Stimulated activated CD8-positive, alpha-beta memory T cell treated with anti-CD3 and anti-CD28 coated beads, Interleukin-15, amount 100 ng/mL, for 1 hour (primary cell): ENCODE measurements around the gene COL4A6.

Experiments
- DNase-seq: peaks from one replicate; pipeline ENCODE4 v3.0.0-alpha.2; 2020; ENCODE audit warnings: low read depth

Gene COL4A6

GRCh38 chrX:108159028-108159670, 279.1 kb downstream of the COL4A6 start:
- no peak for DNase-seq

- no peak for DNase-seq
Measured at GRCh38 chrX:108157628-108158027, 280.6 kb downstream of the COL4A6 start.

- DNase-seq = no peak
Measured at GRCh38 chrX:108156934-108157466, 281.2 kb downstream of the COL4A6 start.

- no peak for DNase-seq
Measured at GRCh38 chrX:108156082-108156481, 282.1 kb downstream of the COL4A6 start.

- DNase-seq = no peak
Measured at GRCh38 chrX:108148524-108148923, 289.7 kb downstream of the COL4A6 start.

GRCh38 chrX:108138814-108139702, 299.2 kb downstream of the COL4A6 start:
- no peak for DNase-seq

GRCh38 chrX:108134724-108135123, 303.5 kb downstream of the COL4A6 start:
- DNase-seq = no peak

GRCh38 chrX:108132876-108133275, 305.3 kb downstream of the COL4A6 start:
- DNase-seq = no peak

- DNase-seq = no peak
Measured at GRCh38 chrX:108132034-108132433, 306.2 kb downstream of the COL4A6 start.

- DNase-seq = no peak
Measured at GRCh38 chrX:108131471-108131870, 306.8 kb downstream of the COL4A6 start.

- DNase-seq = no peak
Measured at GRCh38 chrX:108130889-108131288, 307.3 kb downstream of the COL4A6 start.

- no peak for DNase-seq
Measured at GRCh38 chrX:108127152-108127551, 311.1 kb downstream of the COL4A6 start.

- no peak for DNase-seq
Measured at GRCh38 chrX:108126661-108127060, 311.6 kb downstream of the COL4A6 start.

- no peak for DNase-seq
Measured at GRCh38 chrX:108123591-108124366, 314.4 kb downstream of the COL4A6 start.

GRCh38 chrX:108122748-108123147, 315.5 kb downstream of the COL4A6 start:
- no peak for DNase-seq

- no peak for DNase-seq
Measured at GRCh38 chrX:108121291-108121690, 316.9 kb downstream of the COL4A6 start.

GRCh38 chrX:108117988-108118387, 320.2 kb downstream of the COL4A6 start:
- no peak for DNase-seq

GRCh38 chrX:108114541-108114940, 323.7 kb downstream of the COL4A6 start:
- DNase-seq = no peak
